Dermis microvascular lymphatic vessel endothelial cell (primary cell): ENCODE measurements around the gene CFAP206. TPM values are rescaled to one million over a fixed set of nuclear protein-coding genes. Genes with fewer than 3 reads are reported as not detected.

Source experiments
- total RNA-seq: library from RNA; depleted of rRNA; stranded (reverse); fragments of >200 nt; gene quantifications from 2 replicates; pipeline ENCODE4 v1.2.1, GENCODE V29; 2014

CFAP206 gene
- total RNA-seq, 1 donor from 2014 or later, result 0.13 TPM

Other genes with a start within 250 kb of the CFAP206 start
- gene SMIM8, start 85.4 kb upstream of the CFAP206 start, total RNA-seq, result 2.2 and 2.5 TPM in 2 replicates
- gene GJB7, start 78.7 kb upstream of the CFAP206 start, total RNA-seq, result not detected in 2 replicates
- gene C6orf163, start 63.2 kb upstream of the CFAP206 start, total RNA-seq, result 0.26 and 0.63 TPM in 2 replicates
- 20.0 and 20.7 TPM in 2 replicates for gene SLC35A1, start 65.0 kb downstream of the CFAP206 start, total RNA-seq
- gene RARS2, start 182.0 kb downstream of the CFAP206 start, total RNA-seq, result 28.6 and 33.5 TPM in 2 replicates
- gene ORC3, start 182.2 kb downstream of the CFAP206 start, total RNA-seq, result 10.1 and 12.1 TPM in 2 replicates